Non-pigmented ciliary epithelial cell (primary cell): ENCODE results near the gene SP4.
"Not testable (repeated sequence)": the region's sequence is repeated elsewhere in the genome, so short reads cannot be mapped to it uniquely, and the experiment has no call there.

ENCODE experiments used
- DNase-seq: peaks from one replicate; pipeline ENCODE4 v3.0.0-alpha.2; 2010; ENCODE audit warnings: low read depth

The SP4 gene

GRCh38 chr7:21526007-21526406 is 98.1 kb downstream of the SP4 start:
- no peak for DNase-seq

DNA sequence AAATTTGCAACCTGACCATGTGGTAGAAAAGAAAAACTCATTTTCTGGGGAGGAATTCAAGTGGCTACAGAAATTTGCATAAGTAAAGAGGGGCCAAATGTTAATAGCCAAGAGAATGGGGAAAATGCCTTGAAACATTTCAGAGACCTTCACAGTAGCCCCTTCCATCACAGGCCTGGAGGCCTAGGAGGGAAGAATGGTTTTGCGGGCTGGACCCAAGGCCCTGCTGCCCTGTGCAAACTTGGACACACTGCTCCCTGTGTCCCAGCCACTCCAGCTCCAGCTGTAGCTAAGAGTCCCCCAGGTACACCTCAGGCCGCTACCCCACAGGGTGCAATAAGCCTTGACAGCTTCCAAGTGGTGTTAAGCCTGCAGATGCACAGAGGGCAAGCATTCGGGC is 98.6 kb downstream of the SP4 start:
- no peak for DNase-seq

DNA sequence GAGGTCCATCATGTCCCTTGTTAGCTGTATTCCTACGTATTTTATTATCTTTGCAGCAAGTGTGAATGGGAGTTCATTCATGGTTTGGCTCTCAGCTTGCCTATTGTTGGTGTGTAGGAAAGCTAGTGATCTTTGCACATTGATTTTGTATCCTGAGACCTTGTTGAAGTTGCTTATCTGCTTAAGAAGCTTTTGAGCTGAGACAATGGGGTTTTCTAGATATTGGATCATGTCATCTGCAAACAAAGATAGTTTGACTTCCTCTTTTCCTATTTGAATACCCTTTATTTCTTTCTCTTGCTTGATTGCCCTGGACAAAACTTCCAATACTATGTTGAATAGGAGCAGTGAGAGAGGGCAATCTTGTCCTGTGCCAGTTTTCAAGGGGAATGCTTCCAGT is 104.6 kb downstream of the SP4 start:
- DNase-seq, result not testable (repeated sequence)

GRCh38 chr7:21533646-21534045 is 105.8 kb downstream of the SP4 start:
- not testable (repeated sequence) for DNase-seq

DNA sequence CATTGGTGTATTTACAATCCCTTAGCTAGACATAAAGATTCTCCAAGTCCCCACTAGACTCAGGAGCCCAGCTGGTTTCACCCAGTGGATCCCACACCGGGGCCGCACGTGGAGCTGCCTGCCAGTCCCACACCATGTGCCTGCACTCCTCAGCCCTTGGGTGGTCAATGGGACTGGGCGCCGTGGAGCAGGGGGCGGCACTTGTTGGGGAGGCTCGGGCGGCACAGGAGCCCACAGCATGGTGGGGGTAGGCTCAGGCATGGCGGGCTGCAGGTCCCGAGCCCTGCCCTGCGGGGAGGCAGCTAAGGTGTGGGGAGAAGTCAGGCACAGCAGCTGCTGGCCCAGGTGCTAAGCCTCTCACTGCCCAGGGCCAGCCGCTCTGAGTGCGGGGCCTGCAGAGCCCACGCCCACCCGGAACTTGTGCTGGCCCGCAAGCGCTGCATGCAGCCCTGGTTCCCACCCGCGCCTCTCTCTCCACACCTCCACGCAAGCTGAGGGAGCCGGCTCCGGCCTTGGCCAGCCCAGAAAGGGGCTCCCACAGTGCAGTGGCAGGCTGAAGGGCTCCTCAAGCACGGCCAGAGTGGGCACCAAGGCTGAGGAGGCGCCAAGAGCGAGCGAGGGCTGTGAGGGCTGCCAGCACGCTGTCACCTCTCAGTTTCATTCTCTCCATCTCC is 108.7 kb downstream of the SP4 start:
- DNase-seq, result not testable (repeated sequence)

GRCh38 chr7:21538936-21539495 is 111.1 kb downstream of the SP4 start:
- DNase-seq, result no peak

- no peak for DNase-seq
Measured at GRCh38 chr7:21542891-21543527, 115.1 kb downstream of the SP4 start, which contains the start of gene DNAH11. Gene DNAH11 (plus strand): TSS chr7:21543039. CDS start chr7:21543246, 207 bp downstream.

DNA sequence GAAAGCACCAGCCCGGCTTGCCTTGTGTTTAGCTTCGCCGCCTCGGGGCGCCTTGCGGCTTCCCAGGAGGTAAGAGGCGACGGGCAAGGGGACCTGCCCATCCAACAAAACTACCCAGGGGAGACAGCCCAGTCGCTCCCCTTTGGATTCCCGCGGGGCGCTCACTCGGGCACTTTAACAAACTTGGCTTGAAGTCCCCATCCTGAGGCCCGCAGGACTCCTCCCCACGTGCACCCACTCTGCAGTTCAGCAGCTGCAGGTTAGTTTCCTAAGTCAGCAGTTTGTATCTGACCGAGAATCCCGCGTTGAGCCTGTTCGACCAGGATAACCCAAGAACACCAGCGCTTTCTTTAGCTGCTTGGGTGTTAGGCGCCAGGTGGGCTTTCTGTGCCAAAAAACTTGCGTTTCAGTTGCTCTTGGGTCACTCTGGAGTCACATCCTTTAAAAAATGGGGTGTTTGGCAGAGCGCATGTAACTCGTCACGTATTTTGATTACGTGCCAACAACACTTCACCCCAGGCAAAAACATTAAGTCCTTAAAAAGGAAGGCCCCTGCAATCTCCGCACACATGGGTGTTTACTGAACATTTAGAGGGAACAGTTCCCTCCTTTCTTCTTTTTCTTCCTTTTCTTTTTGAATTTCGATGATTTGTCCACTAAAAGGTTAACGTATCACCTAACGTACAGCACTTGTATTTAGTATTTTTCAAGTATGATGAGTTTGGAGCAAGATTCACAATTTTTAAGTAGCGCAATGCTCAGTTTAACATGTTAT is 115.8 kb downstream of the SP4 start:
- DNase-seq, result no peak

DNA sequence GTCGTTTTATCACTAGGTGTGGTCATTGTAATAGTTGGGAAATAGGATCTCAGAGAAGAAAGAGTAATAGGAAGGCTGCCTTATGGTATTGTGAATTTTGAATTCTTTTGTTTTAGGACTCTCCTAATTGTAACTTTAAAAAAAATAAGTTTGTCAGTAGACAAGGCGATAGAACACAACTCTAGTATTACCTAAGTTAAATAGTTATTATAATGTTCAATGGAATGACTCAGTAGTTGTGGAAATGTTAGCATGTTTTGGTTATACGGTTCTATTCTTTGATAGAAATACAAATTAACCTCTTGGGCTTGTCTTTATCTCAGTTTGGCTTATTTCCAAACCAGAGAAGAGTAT is 116.4 kb downstream of the SP4 start:
- DNase-seq, result no peak

- no peak for DNase-seq
Measured at GRCh38 chr7:21544715-21545114, 116.8 kb downstream of the SP4 start.

DNA sequence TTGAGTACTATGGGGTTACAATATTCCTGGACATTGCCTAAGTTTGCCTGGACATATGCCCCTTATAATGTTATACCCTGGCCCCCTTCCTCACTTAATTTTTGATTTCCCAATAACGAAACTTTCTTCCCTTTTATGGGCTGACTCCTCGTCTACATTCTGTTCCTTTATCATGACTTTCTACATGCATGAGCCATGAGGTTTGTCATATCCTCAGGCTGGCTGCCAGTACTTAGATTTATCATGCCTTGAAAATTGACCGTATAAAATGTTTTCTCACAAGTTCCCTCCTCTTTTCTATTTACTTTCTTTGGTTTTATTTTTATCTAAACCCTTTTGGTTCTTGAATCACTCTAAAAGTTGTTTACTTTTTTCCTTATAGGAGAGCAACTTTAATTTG is 119.6 kb downstream of the SP4 start:
- no peak for DNase-seq

DNA sequence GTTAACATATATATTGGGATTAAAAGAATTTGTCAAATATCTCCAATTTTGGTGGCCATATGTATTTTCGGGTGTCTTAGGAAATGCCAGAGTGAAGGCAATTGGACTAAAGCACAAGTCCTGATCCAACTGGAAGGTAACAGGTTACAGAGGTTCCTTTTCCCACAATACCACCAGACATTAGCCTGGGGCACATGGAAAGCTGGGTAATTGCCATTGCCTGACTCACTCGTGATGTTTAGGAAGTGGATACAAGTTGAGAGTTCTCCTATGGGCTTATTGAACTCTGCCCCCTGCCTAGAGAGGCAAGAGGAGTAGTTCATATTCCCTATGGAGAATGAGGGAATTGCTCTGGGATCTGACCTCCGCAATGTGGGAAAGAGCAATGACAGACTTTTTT is 120.6 kb downstream of the SP4 start:
- DNase-seq, result no peak

DNA sequence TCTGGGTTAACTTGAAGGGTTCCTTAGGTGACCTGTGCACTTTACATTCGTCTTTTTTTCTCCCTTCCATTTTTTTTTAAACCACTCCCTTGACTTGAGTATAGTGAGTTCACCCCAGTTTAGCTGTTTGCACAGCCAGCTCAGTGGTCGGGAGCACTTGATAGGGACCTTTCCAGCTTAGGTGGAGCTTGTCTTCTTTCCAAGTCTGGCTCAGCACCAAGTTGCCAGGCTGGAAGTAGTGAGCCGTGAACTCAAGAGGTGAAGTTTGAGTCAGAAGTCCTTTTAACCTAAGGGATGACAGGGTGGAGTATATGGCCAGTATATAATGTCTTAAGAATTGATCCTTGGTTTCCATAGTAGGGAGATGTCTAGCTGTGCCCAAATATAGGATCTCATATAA is 122.2 kb downstream of the SP4 start:
- DNase-seq, result no peak

GRCh38 chr7:21550821-21551531 is 123.1 kb downstream of the SP4 start:
- no peak for DNase-seq

- no peak for DNase-seq
Measured at GRCh38 chr7:21562385-21562784, 134.5 kb downstream of the SP4 start.
